ENCODE results near the gene BLCAP. TPM values are rescaled to one million over a fixed set of nuclear protein-coding genes. Genes with fewer than 3 reads are reported as not detected.
A peak's percentile ranks its signal among the peaks of the same experiment; 100 is the strongest.

The BLCAP gene
- total RNA-seq, 1 donor from 2014 or later, result 178 TPM

DNA sequence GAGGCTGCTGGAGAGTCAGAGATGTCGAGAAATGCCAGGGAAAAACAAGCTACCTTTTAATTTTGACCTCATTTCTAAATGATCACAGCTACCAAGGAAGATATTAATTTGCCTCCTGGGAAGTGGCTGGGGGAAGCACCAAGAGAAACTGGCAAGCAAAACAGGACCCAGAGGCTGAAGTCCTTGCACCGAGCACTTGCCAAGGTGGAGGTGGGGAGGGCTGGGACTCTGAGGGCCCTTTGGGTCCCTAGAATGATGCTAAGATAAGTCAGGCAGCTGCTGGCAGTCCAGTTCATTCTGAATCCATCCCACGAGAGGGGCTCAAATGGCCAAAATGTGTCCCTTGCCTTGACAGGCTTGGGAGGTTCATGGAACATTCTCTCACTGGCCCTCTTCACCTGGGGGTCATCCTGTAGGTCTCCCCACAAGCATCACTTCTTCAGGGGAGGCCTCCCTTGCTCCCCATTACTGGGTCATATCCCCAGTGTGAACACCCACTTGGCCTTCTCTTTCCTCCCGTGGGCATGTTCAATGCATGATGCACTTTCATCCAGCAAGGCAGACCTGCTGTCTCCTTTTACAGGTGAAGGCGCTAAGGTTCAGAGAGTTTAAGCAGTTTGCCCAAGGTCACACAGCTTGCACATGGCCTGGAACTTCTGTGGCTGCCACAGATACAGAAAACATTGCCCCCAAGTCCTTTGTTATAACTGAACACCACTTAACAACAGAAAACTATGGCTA lies 39.1 kb upstream of the BLCAP start:
- Mint-ChIP-seq H3K4me3 (ENCODE audit: unreplicated experiment) (no peak overlapping the region), H3K27ac (ENCODE audit: unreplicated experiment) (no peak overlapping the region), H3K27me3 (ENCODE audit: unreplicated experiment) (peaks cover 4% of the 10 kb centered on the region), H3K9me3 (ENCODE audit: unreplicated experiment) (no peaks in the 10 kb centered on the region), H3K36me3 (ENCODE audit: low read depth, unreplicated experiment) (no peaks in the 10 kb centered on the region), H3K4me1 (ENCODE audit: unreplicated experiment) (peaks cover 17% of the 10 kb centered on the region)
- TF ChIP-seq CTCF (IDR thresholded peaks at IDR 0.05; ENCODE audit: unreplicated experiment), result no peak
- DNase-seq (ENCODE audit: low spot score), result no peak

DNA sequence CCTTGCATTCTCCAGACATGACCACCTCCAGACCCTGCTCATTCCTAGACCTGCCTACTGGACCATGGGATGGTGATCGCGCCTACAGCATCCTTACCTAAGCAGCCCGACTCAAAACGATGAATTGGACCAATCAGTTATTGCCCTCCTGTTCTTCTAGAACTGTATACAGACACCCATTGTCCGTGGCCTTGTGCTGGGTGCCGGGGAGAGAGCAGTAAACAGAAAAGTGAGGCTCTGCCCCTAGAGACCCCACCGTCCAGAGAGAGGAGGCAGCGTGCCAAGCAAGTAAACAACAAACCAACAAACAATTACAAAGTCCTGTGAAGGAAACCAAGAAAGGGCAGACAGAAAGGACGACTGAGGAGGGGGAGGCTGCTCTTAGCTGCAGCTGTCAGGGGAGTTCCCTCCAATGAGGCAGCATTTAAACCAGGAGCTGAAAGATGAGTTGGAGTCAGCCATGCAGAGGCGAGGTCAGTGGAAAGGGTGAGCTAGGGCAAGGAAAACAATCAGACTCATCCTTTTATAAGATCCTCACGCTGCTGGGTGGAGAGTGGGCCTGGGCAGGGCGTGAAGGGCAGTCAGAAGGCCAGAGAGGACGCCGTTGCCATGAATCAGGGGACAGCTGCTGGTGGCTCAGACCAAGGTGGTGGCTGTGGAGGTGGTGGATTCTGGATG lies 37.6 kb upstream of the BLCAP start:
- Mint-ChIP-seq H3K27me3 (ENCODE audit: unreplicated experiment) (peaks cover 7% of the 10 kb centered on the region), H3K4me3 (ENCODE audit: unreplicated experiment) (no peak overlapping the region), H3K4me1 (ENCODE audit: unreplicated experiment) (peaks cover 17% of the 10 kb centered on the region), H3K27ac (ENCODE audit: unreplicated experiment) (no peak overlapping the region), H3K9me3 (ENCODE audit: unreplicated experiment) (no peaks in the 10 kb centered on the region), H3K36me3 (ENCODE audit: low read depth, unreplicated experiment) (no peaks in the 10 kb centered on the region)
- no peak for DNase-seq (ENCODE audit: low spot score)
- TF ChIP-seq CTCF (IDR thresholded peaks at IDR 0.05; ENCODE audit: unreplicated experiment), result no peak

- H3K36me3 Mint-ChIP-seq (ENCODE audit: low read depth, unreplicated experiment), result no peaks in the 10 kb centered on the region
- no peak overlapping the region for H3K27ac Mint-ChIP-seq (ENCODE audit: unreplicated experiment)
- peaks cover 17% of the 10 kb centered on the region for H3K4me1 Mint-ChIP-seq (ENCODE audit: unreplicated experiment)
- peaks cover 7% of the 10 kb centered on the region for H3K27me3 Mint-ChIP-seq (ENCODE audit: unreplicated experiment)
- peak; percentile 84 for TF ChIP-seq CTCF (IDR thresholded peaks at IDR 0.05; ENCODE audit: unreplicated experiment)
- no peak overlapping the region for H3K4me3 Mint-ChIP-seq (ENCODE audit: unreplicated experiment)
- no peaks in the 10 kb centered on the region for H3K9me3 Mint-ChIP-seq (ENCODE audit: unreplicated experiment)
- peak; percentile 83 for DNase-seq (ENCODE audit: low spot score)
Measured at GRCh38 chr20:37564388-37565133, 36.9 kb upstream of the BLCAP start.

- peaks cover 21% of the 10 kb centered on the region for H3K4me1 Mint-ChIP-seq (ENCODE audit: unreplicated experiment)
Measured at GRCh38 chr20:37564016-37564387, 36.3 kb upstream of the BLCAP start.

More at GRCh38 chr20:37564016-37564387, 36.3 kb upstream of the BLCAP start:
- Mint-ChIP-seq H3K27me3 (ENCODE audit: unreplicated experiment) (peaks cover 7% of the 10 kb centered on the region), H3K9me3 (ENCODE audit: unreplicated experiment) (no peaks in the 10 kb centered on the region), H3K27ac (ENCODE audit: unreplicated experiment) (no peak overlapping the region), H3K36me3 (ENCODE audit: low read depth, unreplicated experiment) (no peaks in the 10 kb centered on the region), H3K4me3 (ENCODE audit: unreplicated experiment) (no peak overlapping the region)
- DNase-seq (ENCODE audit: low spot score), result no peak
- no peak for TF ChIP-seq CTCF (IDR thresholded peaks at IDR 0.05; ENCODE audit: unreplicated experiment)
